BE2C (cell line): ENCODE data around the gene SLC2A6.

Experiments
- DNase-seq: peaks from one replicate; pipeline ENCODE4 v3.0.0-alpha.2; 2020
- H3K27me3 ChIP-seq: fragments of 250-450 bp; sonication (Bioruptor Pico); 2 replicates; pipeline ENCODE4 v1.5.1; 2020; ENCODE audit warnings: mild to moderate bottlenecking
- H3K36me3 ChIP-seq: fragments of 250-450 bp; sonication (Bioruptor Pico); 2 replicates; pipeline ENCODE4 v1.5.1; 2020; ENCODE audit warnings: mild to moderate bottlenecking
- H3K4me1 ChIP-seq: fragments of 250-450 bp; sonication (Bioruptor Pico); 2 replicates; pipeline ENCODE4 v1.5.1; 2020
- H3K4me3 ChIP-seq: 2 replicates; pipeline ENCODE4 v1.5.1; 2011; ENCODE audit warnings: low read depth, low read length
- H3K9me3 ChIP-seq: fragments of 250-450 bp; sonication (Bioruptor Pico); 2 replicates; pipeline ENCODE4 v1.5.1; 2020
- CTCF ChIP-seq: IDR thresholded peaks from 2 replicates; pipeline ENCODE4 v1.5.1; 2012; ENCODE audit warnings: mild to moderate bottlenecking, low read depth, low read length

Gene SLC2A6

GRCh38 chr9:133524679-133525228, 45.9 kb upstream of the SLC2A6 start, which contains the start of gene MYMK:
MYMK (minus strand) TSS chr9:133524959; CDS start chr9:133524844, 115 bp downstream.
- no peak for DNase-seq
- peaks cover 46% of the 10 kb centered on the region for H3K4me1 ChIP-seq

GRCh38 chr9:133524146-133524545, 45.2 kb upstream of the SLC2A6 start:
- no peak for DNase-seq
- H3K27me3 ChIP-seq: no peaks in the 10 kb centered on the region
- no peak for TF ChIP-seq CTCF
- H3K4me1 ChIP-seq: peaks cover 44% of the 10 kb centered on the region
- no peaks in the 10 kb centered on the region for H3K36me3 ChIP-seq
- H3K4me3 ChIP-seq: no peak overlapping the region
- no peaks in the 10 kb centered on the region for H3K9me3 ChIP-seq

More at GRCh38 chr9:133524679-133525228, 45.9 kb upstream of the SLC2A6 start, which contains the start of gene MYMK:
- H3K27me3 ChIP-seq: no peaks in the 10 kb centered on the region
- TF ChIP-seq CTCF: no peak
- H3K9me3 ChIP-seq: no peaks in the 10 kb centered on the region
- no peak within 1 kb of the TSS for H3K4me3 ChIP-seq
- no peaks in the 10 kb centered on the region for H3K36me3 ChIP-seq

- DNase-seq: no peak
- no peaks in the 10 kb centered on the region for H3K36me3 ChIP-seq
- no peaks in the 10 kb centered on the region for H3K9me3 ChIP-seq
- peaks cover 42% of the 10 kb centered on the region for H3K4me1 ChIP-seq
- no peak for TF ChIP-seq CTCF
- H3K4me3 ChIP-seq: no peak overlapping the region
- no peaks in the 10 kb centered on the region for H3K27me3 ChIP-seq
Measured at GRCh38 chr9:133523106-133523505, 44.2 kb upstream of the SLC2A6 start.

GRCh38 chr9:133522073-133522910, 43.4 kb upstream of the SLC2A6 start:
- no peaks in the 10 kb centered on the region for H3K27me3 ChIP-seq
- DNase-seq: no peak
- H3K36me3 ChIP-seq: no peaks in the 10 kb centered on the region
- no peaks in the 10 kb centered on the region for H3K9me3 ChIP-seq
- peaks cover 39% of the 10 kb centered on the region for H3K4me1 ChIP-seq
- H3K4me3 ChIP-seq: no peak overlapping the region
- no peak for TF ChIP-seq CTCF

DNA sequence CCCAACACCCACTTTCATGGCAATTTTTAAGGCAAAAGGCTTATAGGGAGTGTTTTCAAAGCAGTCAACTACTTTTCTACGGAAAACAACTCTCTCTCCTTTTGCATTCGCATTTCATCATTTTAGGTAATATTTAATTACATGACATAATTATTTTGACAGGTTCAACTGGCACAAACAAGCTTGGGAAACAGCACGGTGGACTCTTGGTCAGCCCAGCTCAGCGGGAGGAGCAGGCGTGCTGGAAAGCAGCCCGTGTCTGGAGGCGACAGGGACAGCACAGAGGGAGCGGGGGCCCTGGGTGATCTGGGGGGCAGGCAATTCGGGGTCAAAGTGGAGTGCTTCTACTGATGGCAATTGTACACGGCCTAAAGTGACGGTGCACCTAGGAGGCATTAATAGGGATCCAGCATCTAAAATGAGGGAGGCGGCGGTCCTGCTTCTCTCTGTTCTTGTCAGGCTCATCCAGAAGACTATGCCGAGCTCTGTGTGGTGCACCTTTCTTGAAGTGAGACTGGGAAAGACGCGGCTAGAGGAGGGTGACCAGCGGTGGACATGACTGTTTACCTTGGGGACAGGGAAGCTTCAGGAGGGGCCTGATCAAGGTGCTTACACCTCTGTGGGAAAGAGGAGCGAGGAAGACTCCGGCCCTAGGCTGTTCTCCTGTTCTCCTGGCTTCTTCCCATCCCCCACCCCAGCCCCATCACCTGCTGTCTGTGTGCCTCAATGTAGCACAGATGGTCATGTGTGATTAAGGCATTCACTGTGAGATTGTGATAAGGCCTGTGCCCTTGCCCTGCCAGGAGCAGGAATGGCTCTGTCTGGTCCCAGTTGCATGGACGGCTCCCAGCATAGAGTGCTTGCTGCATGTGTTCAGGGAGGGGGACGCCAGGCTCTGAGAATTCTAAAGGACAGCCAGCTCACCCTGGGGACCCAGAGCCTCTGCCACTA, 42.5 kb upstream of the SLC2A6 start:
- Histone ChIP-seq H3K4me3 (no peak overlapping the region), H3K9me3 (no peaks in the 10 kb centered on the region), H3K4me1 (peaks cover 30% of the 10 kb centered on the region), H3K27me3 (no peaks in the 10 kb centered on the region), H3K36me3 (no peaks in the 10 kb centered on the region)
- DNase-seq: no peak
- TF ChIP-seq CTCF: no peak
